Choroid plexus epithelial cell (primary cell): ENCODE data around the gene ERH.
A peak's percentile ranks its signal among the peaks of the same experiment; 100 is the strongest.
"Not testable (repeated sequence)": the region's sequence is repeated elsewhere in the genome, so short reads cannot be mapped to it uniquely, and the experiment has no call there.

ENCODE experiments used
- DNase-seq: peaks from one replicate; pipeline ENCODE4 v3.0.0-alpha.2; 2010; ENCODE audit warnings: low read depth
- H3K4me3 ChIP-seq: 2 replicates; pipeline ENCODE4 v1.5.1; 2011; ENCODE audit warnings: low read depth, mild to moderate bottlenecking, control low read depth, low read length, moderate library complexity
- CTCF ChIP-seq: conservative IDR thresholded peaks from 2 replicates; pipeline ENCODE4 v1.5.1; 2011; ENCODE audit warnings: low read depth, mild to moderate bottlenecking, control low read depth, inconsistent platforms, low read length, moderate library complexity

The ERH gene

DNA sequence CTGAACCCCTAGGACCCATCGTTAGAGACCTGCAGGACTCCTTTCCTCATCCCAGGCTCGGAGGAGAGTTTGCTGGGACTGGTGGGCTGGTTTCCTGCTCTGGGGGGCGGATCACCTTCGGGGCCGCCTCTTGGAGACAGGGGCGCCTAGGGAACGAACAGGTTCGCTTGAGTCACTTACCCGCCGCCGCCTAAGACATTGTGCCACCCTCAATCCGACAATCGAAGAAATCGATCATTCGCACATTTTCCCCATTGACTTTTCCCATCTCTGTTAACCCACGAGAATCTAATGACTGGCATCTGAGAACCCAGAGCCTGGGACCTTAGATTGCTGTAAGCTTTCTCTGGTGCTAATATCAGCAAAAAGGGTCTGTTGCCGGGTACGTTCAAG lies 715 bp upstream of the ERH start:
- H3K4me3 ChIP-seq, result peak overlapping the region; percentile 77
- no peak for DNase-seq
- no peak for TF ChIP-seq CTCF

DNA sequence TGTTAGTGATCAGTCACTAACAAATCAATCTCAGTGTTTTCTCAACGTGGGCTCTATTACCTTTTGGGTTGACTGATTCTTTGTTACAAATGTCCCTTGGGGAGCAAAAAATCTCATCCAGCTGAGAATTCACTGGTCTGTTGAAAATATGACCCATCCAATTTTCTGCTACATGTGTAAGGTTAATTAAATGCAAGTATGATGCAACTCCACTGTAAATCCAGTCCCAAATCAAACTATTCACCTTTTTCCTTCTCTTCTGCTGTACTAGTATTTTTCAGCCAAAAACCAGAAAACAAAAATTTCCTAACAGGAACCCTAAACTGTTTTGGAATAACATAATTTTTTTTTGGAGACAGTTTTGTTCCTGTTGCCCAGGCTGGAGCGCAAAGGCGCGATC lies 2.2 kb downstream of the ERH start:
- TF ChIP-seq CTCF, result no peak
- H3K4me3 ChIP-seq, result no peak overlapping the region
- DNase-seq, result no peak

DNA sequence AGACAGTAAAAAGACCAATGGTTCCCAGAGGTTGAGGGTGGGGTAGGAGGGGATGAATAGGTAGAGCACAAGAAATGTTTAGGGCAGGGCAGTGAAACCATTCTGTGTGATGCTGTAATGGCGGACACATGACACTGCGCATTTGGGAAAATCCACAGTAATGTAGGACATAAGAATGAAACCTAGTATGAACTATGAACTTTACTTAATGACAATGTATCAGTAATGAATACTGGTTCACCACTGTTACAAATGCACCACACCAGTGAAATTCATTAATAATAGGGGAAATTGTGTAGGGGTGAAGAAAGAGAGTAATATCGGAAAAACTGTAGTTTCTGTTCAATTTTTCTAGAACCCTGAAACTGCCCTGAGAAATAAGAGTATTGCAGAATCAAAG lies 5.6 kb downstream of the ERH start:
- H3K4me3 ChIP-seq, result no peak overlapping the region
- no peak for DNase-seq
- no peak for TF ChIP-seq CTCF

DNA sequence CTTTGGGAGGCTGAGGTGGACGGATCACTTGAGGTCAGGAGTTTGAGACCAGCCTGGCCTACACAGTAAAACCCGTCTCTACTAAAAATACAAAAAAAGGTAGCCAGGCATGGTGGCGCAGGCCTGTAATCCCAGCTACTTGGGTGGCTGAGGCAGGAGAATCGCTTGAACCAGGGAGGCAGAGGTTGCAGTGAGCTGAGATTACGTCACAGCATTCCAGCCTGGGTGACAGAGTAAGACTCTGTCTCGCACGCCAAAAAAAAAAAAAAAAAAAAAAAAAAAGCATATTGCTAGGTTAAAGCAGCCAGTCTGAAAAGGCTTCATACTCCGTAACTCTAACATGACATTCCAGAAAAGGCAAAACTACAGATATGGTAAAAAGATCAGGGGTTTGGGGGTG lies 6.7 kb downstream of the ERH start:
- peak; percentile 26 for DNase-seq
- H3K4me3 ChIP-seq, result not testable (repeated sequence)

GRCh38 chr14:69387311-69387710 lies 10.8 kb downstream of the ERH start:
- no peak overlapping the region for H3K4me3 ChIP-seq
- peak; percentile 36 for DNase-seq
- no peak for TF ChIP-seq CTCF

GRCh38 chr14:69378274-69378673 lies 19.8 kb downstream of the ERH start:
- no peak for TF ChIP-seq CTCF
- H3K4me3 ChIP-seq, result no peak overlapping the region
- DNase-seq, result no peak

DNA sequence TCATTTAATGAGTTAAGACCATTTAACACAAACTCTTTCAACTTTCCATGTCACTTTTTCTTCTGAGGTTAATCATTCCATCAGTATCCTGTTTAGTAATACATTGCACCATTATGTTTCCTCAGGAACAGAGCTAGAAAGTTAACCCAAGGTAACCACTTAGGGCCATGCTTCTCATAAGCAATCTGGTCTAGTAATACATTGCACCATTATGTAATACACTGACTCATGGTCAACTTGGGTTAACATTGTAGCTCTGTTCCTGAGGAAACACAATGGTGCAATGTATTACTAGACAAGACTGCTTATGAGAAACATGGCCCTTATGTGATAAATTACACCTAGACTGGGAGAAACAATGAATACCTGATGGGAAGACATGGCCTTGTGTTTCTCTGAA lies 21.7 kb downstream of the ERH start:
- DNase-seq, result peak; percentile 82
- no peak for TF ChIP-seq CTCF
- H3K4me3 ChIP-seq, result no peak overlapping the region

GRCh38 chr14:69375722-69376121 lies 22.4 kb downstream of the ERH start:
- TF ChIP-seq CTCF, result no peak
- no peak overlapping the region for H3K4me3 ChIP-seq
- no peak for DNase-seq
